GM15510 (cell line): ENCODE results near the gene LAPTM5.
A peak's percentile ranks its signal among the peaks of the same experiment; 100 is the strongest.

ENCODE experiments used
- POLR2A ChIP-seq: IDR thresholded peaks from 3 replicates; pipeline ENCODE4 v1.6.1; 2011; ENCODE audit warnings: borderline replicate concordance; ENCODE audit not compliant: insufficient read length; ENCODE audit errors: extremely low read depth

The LAPTM5 gene

GRCh38 chr1:30738040-30738714 lies 19.4 kb downstream of the LAPTM5 start:
- peak; percentile 7 for TF ChIP-seq POLR2A

GRCh38 chr1:30737357-30738039 lies 20.1 kb downstream of the LAPTM5 start:
- TF ChIP-seq POLR2A: peak; percentile 10

GRCh38 chr1:30735668-30736498 lies 21.7 kb downstream of the LAPTM5 start:
- no peak for TF ChIP-seq POLR2A

GRCh38 chr1:30735124-30735523 lies 22.4 kb downstream of the LAPTM5 start:
- peak; percentile 28 for TF ChIP-seq POLR2A

- no peak for TF ChIP-seq POLR2A
These were observed 23.0 kb downstream of the LAPTM5 start for GRCh38 chr1:30734580-30734979.

- TF ChIP-seq POLR2A: no peak
These were observed 23.5 kb downstream of the LAPTM5 start for GRCh38 chr1:30734106-30734505.

- peak; percentile 22 for TF ChIP-seq POLR2A
These were observed 24.1 kb downstream of the LAPTM5 start for GRCh38 chr1:30733493-30733892.

- peak; percentile 51 for TF ChIP-seq POLR2A
These were observed 25.1 kb downstream of the LAPTM5 start for GRCh38 chr1:30732277-30732996.

- no peak for TF ChIP-seq POLR2A
These were observed 25.7 kb downstream of the LAPTM5 start for GRCh38 chr1:30731806-30732276.

GRCh38 chr1:30731109-30731805 lies 26.3 kb downstream of the LAPTM5 start:
- TF ChIP-seq POLR2A: no peak

GRCh38 chr1:30730346-30731108 lies 27.0 kb downstream of the LAPTM5 start:
- TF ChIP-seq POLR2A: no peak

GRCh38 chr1:30729901-30730300 lies 27.7 kb downstream of the LAPTM5 start:
- no peak for TF ChIP-seq POLR2A
